IMR-90 (cell line): ENCODE measurements around the gene MT1H.

Source experiments
- CEBPB ChIP-seq: IDR thresholded peaks from 2 replicates; pipeline ENCODE4 v1.6.1; 2012; ENCODE audit warnings: low read depth, low read length, improper control_type of control experiment
- MAZ ChIP-seq: IDR thresholded peaks from 2 replicates; pipeline ENCODE4 v1.6.1; 2012; ENCODE audit warnings: low read depth, mild to moderate bottlenecking, low read length, improper control_type of control experiment, moderate library complexity, borderline replicate concordance
- NFE2L2 ChIP-seq: fragments of 150-350 bp; IDR thresholded peaks from 2 replicates; pipeline ENCODE4 v1.6.1; 2016; ENCODE audit warnings: low read depth, mild to moderate bottlenecking, low read length
- POLR2A ChIP-seq: IDR thresholded peaks from 2 replicates; pipeline ENCODE4 v1.6.1; 2012; ENCODE audit warnings: mild to moderate bottlenecking, low read depth, low read length
- RAD21 ChIP-seq: IDR thresholded peaks from 2 replicates; pipeline ENCODE4 v1.6.1; 2012; ENCODE audit warnings: low read length, improper control_type of control experiment
- TF ChIP-seq, protein P1 (sequence below): conservative IDR thresholded peaks from 2 replicates; pipeline ENCODE4 v1.5.1; 2012; ENCODE audit warnings: mild to moderate bottlenecking, low read depth, low read length, improper control_type of control experiment
- TF ChIP-seq, protein P2 (sequence below): fragments of 150-350 bp; IDR thresholded peaks from 2 replicates; pipeline ENCODE4 v1.6.1; 2016; ENCODE audit warnings: low read depth, mild to moderate bottlenecking, low read length, moderate library complexity, borderline replicate concordance

DNA sequence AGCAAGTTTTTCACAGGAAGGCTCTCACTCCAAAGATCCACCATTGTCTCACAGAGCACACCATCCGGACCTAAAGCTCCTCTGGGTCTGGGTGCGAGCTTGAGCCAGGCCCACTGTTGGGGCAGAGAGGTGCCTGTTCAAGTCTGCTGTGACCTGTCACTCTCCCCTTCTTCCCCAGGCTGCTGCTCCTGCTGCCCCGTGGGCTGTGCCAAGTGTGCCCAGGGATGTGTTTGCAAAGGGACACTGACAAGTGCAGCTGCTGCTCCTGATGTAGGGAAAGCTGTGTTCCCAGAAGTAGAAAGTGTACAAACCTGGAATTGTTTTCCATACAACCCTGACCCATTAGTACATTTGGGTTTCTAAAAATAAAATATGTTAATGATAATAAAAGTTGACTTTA lies 7.9 kb downstream of the MT1H start:
- TF ChIP-seq, protein P1, sequence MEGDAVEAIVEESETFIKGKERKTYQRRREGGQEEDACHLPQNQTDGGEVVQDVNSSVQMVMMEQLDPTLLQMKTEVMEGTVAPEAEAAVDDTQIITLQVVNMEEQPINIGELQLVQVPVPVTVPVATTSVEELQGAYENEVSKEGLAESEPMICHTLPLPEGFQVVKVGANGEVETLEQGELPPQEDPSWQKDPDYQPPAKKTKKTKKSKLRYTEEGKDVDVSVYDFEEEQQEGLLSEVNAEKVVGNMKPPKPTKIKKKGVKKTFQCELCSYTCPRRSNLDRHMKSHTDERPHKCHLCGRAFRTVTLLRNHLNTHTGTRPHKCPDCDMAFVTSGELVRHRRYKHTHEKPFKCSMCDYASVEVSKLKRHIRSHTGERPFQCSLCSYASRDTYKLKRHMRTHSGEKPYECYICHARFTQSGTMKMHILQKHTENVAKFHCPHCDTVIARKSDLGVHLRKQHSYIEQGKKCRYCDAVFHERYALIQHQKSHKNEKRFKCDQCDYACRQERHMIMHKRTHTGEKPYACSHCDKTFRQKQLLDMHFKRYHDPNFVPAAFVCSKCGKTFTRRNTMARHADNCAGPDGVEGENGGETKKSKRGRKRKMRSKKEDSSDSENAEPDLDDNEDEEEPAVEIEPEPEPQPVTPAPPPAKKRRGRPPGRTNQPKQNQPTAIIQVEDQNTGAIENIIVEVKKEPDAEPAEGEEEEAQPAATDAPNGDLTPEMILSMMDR: no peak
- TF ChIP-seq MAZ: no peak
- TF ChIP-seq RAD21: no peak
- TF ChIP-seq, protein P2, sequence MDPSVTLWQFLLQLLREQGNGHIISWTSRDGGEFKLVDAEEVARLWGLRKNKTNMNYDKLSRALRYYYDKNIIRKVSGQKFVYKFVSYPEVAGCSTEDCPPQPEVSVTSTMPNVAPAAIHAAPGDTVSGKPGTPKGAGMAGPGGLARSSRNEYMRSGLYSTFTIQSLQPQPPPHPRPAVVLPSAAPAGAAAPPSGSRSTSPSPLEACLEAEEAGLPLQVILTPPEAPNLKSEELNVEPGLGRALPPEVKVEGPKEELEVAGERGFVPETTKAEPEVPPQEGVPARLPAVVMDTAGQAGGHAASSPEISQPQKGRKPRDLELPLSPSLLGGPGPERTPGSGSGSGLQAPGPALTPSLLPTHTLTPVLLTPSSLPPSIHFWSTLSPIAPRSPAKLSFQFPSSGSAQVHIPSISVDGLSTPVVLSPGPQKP: no peak
- TF ChIP-seq POLR2A: no peak
- no peak for TF ChIP-seq NFE2L2
- no peak for TF ChIP-seq CEBPB
